Endometrial microvascular endothelial cells (primary cell): ENCODE results near the gene AADACL2. TPM values are rescaled to one million over a fixed set of nuclear protein-coding genes. Genes with fewer than 3 reads are reported as not detected.

Source experiments
- in situ Hi-C: cut with HindIII; loops from 2 replicates; pipeline ENCODE4 v1.10.0; 2017; ENCODE audit warnings: low sequenced_read_pairs, low pct_unique_long_range_greater_than_20kb; ENCODE audit errors: inconsistent ontology term
- total RNA-seq: library from RNA; depleted of rRNA; stranded (reverse); fragments of >200 nt; gene quantifications from one replicate; pipeline ENCODE4 v1.2.3, GENCODE V29; 2015; ENCODE audit errors: inconsistent ontology term

Gene AADACL2, protein sequence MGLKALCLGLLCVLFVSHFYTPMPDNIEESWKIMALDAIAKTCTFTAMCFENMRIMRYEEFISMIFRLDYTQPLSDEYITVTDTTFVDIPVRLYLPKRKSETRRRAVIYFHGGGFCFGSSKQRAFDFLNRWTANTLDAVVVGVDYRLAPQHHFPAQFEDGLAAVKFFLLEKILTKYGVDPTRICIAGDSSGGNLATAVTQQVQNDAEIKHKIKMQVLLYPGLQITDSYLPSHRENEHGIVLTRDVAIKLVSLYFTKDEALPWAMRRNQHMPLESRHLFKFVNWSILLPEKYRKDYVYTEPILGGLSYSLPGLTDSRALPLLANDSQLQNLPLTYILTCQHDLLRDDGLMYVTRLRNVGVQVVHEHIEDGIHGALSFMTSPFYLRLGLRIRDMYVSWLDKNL
- total RNA-seq, result not detected

DNA sequence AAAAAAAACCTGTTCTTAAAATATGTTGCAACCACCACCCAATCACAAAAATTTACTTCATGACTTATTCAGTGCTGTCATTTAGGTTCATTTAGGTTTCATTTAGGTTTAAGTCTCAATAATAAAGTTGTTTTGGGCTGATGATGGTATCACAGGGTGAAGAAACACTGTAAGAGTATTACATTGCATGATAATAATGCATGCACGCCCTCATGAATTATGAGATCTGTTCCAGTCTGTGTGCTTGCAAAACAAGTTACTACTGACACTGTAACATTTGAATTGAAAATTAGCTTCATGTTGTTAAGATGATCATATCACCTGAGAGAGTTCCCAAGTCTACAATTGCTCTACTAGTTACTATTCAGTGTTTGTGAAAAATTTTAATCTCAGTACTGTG lies at the start of gene AADACL2:
TSS of gene AADACL2 (plus strand) at position 315 of the 400 bp plus-strand sequence. CDS start 109 bp downstream, outside the sequence.
- in situ Hi-C loops, result no loop called here

DNA sequence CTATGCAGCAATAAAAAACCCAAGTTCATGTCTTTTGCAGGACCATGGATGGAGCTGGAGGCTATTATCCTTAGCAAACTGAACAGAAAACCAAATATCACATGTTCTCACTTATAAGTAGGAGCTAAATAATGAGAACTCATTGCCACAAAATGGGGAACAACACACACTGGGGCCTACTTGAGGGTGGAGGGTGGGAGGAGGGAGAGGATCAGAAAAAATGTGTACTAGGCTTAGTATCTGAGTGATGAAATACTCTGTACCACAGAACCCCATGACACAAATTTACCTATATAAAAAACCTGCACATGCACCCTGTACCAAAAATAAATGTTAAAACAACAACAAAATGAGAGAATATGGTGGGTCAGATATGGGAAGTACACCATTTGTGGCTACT lies 49.6 kb upstream of the AADACL2 start:
- in situ Hi-C loops, result no loop called here

DNA sequence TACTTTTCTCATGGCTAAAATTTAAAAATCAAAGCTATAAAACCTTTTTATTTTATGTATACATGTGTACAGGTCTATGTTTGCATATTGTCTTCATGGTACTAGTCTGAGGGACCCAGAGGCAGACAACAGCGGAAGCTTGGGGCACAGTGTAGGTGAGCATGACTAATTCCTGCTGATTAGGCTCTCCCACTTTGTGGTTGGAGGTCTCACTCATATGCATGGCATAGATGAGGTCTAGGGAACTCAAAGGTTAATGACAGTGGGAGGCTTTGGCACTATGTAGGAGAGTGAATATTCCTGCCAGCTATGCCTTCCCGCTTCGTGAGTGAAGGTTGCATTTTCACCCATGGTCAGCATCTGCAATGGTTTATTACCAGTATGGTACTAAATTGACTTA lies 47.5 kb upstream of the AADACL2 start:
- in situ Hi-C loops, result no loop called here

DNA sequence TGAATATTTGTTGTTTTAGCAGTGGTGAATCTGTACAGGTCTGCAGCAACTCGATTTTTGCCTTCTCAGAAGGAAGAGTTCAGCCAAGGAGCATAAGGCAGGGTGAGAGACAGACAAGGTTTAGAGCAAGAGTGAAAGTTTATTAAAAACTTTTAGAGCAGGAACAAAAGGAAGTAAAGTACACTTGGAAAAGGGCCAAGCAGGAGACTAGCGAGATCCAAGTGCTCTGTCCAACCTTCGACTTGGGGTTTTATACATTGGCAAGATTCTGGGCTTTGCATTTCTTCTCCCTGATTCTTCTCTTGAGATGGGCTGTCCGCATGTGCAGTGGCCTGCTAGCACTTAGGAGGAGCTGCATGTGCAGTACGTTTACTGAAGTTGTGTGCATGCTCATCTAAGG lies 46.7 kb upstream of the AADACL2 start:
- in situ Hi-C loops, result no loop called here

DNA sequence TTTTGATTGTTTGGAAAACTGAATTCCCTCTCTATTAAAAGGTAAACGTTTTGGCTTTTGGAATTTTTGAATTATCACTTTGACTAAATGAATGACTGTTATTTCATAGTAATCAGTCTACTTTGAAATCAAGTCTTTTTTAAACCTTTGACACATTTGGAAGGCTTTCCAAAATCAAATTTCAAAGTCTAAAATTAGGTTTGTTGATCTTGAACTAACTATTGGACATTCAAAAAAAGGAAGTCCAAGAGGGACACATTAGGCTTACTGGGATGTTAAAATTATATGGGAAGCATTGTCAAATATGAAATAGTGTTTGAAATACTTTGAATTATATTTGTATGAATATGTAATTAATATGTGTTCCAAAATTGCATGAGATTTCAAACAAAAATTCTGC lies 45.2 kb upstream of the AADACL2 start:
- in situ Hi-C loops, result no loop called here

DNA sequence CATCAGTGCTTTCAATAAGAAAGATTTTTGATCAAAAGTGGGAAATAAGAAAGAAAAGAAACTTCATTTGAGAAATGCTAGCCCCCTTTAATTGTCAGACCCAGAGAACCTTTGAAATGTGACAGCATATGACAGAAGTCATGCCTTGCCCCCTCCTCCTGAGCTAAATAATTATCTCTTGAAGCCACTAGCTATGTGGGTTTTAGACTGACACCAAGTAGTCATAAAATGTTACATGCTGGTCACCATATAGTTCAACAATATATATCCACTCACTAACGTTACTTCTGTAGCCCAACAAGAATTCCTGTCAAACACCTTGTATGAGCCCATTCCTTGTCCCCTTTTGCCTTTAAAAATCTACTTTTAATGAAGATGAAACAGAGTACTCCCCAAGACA lies 43.1 kb upstream of the AADACL2 start:
- in situ Hi-C loops, result no loop called here

DNA sequence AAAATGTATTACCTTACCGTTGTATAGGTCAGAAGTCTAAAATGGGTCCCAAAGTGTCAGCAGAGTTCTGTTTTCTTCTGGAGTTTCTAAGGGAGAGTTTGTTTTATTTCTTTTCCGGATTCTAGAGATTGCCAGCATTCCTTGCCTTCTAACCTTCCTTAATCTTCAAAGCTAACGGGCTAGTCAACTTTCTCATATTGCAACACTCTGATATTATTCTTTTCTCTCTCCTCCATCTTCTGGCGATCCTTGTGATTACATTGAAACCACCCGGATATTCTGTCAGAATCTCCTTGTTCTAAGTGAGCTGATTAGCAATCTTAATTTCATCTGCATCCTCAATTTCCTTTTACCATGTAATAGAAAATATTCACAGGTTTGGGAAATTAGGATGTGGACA lies 36.2 kb upstream of the AADACL2 start:
- in situ Hi-C loops, result no loop called here

DNA sequence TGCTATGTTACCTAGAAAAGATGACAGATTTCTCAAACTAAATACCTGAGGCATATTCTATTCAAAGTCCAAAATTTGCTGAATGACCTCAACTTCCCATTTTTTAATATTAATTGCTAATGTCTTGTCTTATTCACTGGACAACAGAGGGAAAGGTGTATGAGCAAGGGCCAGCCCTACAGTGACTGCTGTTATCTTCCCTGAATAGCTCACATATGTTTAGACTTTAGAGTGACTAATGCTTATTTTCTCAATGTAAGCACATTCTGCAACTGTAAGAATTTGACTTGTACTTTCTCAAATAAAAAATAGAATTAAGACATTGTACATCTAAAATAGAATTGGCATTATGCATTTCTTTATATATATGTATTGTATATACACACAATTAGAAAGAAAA lies 26.5 kb upstream of the AADACL2 start:
- in situ Hi-C loops, result no loop called here

DNA sequence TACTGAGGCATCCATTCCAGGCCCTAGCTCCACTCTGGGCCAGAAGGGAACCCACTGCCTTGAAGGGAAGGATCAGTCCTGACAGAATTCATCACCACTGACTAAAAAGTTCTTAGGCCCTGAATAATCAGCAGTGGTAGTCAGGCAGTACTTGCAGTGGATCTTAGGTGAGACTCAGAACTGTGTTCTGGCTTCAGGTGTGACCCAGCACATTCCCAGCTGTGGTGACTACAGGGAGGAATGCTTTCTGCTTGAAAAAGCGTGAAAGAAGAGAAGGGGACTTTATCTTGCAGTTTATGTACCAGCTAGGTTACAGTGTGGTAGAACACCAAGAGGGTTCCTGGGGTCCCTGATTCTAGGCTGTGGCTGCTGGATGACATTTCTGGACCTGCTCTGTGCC lies 24.9 kb upstream of the AADACL2 start:
- in situ Hi-C loops, result no loop called here

DNA sequence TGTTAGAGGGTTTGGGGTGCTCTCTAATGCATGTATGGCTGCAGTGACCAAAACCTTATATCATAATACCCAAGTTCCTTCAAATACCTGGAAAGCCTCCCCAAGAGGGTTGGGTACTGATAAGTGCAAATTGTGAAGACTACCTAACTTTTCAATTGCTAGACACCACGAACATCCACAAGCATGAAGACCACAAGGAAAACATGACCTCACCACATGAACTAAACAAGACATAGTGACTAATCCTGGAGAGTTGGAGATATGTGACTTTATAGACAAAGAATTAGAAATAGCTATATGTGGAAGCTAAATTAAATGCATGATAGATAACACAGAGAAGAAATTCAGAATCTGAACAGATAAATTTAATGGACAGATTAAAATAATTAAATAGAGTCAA lies 23.9 kb upstream of the AADACL2 start:
- in situ Hi-C loops, result no loop called here

DNA sequence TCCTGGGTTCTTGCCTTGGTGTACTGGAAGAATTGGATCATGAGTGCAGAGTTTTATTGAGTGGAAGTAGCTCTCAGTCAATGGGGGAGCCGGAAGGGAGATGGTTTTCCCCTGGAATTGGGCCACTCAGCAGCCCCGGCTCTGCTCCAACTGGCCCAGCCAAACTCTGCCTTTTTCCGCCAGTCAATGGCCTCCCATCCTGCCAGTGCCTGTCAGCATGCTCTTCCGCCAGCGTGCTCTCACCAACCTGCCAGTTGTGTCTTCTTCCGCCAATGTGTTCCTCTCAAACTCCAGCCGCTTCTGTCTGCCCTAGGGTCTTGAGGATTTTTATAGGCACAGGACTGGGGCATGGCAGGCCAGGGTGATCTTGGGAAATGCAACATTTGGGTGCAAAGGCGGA lies 12.4 kb upstream of the AADACL2 start:
- in situ Hi-C loops, result no loop called here

DNA sequence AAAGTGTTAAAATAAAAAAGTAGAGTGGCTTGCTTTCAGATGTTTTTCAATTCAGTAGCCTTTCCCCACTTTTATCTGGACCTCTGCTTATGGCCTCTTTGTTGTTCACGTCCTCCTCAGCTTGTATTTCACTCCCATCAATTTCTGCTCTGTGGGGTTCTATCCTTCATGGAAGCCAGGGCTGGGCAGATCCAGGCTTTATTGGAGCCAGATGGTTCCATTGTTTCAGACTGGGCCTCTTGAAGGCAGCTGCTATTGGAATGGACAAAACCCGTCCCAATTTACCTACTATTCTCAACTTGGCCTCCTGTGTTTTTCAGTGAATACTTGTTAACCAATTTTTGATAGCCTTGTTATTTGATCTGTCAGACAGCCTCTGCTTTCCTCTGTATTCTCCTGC lies 10.9 kb upstream of the AADACL2 start:
- in situ Hi-C loops, result no loop called here

DNA sequence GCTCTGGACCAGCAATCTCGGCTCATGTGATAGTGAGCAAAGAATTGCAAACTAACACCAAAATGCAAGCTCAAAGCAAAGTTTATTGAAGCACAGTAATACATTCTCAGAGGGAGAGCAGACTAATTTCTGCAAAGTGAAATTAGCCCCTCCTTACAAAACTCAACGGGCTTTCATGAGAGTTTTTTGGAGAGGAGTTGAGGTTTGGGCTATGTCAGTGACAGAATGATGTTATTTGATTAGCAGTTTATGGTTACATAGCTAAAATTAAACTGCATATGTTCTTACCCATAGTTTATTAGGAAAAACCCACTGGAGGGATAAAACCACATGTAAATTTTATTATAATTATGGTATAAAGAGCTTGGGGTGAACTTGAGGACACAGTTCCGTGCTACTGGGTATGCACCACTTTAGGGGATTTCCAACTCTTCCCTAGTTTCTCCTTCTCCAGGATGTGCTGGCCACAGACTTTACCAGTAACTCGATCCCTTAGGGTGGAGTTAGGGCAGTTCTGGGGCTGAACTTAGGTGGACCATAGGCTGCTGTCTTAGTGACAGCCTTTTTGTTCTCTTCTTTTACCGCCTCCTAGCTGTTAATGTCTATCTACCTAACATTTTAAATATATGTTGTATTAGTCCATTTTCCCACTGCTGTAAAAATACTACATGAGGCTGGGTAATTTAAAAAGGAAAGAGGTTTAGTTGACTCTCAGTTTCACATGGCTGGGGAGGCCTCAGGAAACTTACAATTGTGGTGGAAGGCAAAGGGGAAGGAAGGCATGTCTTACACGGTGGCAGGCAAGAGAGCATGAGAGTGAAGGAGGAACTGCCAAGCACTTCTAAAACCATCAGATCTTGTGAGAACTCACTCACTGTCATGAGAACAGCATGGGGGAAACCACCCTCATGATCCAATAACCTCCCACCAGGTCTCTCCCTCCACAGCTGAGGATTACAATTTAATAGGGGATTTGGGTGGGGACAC lies 8.9 kb upstream of the AADACL2 start:
- in situ Hi-C loops, result no loop called here

DNA sequence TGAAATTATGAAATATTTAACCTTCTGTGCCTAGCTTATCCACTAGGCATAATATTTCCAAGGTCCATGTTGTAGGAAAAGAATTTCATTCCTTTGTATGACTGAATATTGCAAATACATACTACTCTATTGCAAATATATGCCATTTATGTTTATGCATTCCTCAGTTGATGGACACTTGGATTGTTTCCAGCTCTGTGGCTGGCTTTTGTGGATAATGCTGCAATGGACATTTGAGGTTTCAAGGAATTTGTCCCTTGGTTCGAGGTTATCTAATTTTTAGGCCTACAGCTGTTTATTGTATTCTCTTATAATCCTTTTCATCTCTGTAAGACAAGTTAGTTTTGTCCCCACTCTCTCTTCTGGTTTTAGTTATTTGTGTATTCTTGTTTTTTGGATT lies 7.7 kb upstream of the AADACL2 start:
- in situ Hi-C loops, result no loop called here

DNA sequence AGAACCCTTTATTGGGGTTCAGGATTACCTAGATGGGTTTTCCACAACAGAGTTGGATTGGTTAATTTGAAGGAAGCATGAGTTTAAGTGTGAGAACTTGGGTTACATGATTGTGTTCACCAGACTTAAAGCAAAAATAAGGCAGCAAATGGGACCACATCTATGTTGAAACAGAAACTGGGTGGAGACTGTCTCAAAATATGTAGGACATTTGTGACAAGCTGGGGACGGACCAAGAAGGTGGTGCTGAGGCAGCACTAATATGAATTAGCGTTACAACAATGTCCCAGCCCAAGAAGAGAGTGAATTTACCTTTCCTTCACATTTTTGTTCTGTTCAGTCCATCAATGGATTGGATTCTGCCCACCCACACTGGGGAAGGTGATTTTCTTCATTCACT lies 866 bp upstream of the AADACL2 start:
- in situ Hi-C loops, result no loop called here

DNA sequence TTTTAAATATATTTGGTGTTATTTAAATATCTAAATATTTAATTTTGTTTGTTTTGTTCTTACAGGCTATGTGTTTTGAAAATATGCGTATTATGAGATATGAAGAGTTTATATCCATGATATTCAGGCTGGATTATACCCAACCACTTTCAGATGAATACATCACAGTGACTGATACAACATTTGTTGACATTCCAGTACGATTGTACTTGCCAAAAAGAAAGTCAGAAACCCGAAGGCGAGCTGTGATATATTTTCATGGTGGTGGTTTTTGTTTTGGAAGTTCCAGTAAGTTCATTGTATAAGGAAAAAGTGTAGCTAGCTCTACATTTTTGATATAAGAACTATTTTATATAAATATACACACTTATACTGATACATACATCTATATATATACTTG lies 6.9 kb downstream of the AADACL2 start:
- in situ Hi-C loops, result no loop called here

DNA sequence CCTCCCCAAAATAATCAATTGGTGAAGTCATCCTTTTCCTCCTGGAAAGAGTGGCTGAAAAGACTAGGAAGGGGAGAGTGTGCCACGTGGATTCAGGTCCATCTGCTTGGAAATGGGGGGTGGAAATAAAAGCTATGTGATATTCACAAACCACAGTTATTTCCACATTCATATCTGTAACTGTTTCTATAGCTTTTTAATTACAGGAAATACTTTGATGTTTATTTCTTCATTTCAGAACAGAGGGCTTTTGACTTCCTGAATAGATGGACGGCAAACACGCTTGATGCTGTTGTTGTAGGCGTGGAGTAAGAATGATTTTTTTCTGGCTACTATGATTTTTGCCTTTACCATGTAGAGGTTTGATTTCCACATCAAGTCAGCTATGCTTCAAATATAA lies 10.1 kb downstream of the AADACL2 start:
- in situ Hi-C loops, result no loop called here

DNA sequence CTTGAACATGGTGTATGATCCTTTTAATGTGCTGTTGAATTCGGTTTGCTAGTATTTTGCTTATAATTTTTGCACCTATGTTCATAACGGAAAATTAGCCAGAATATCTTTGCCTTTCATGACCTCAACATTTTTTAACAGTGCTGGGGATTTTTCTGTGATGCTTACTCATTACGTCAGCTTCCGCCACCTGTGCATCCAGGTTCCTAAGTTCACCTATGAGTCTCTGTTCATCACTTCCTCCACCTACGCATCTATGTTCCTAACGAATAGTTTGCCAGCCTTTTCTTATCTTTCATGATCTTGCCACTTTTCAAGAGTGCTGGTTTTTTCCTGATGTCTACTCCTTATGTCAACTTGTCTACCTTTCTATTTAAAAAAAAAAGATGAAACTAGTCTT lies 16.5 kb downstream of the AADACL2 start:
- in situ Hi-C loops, result no loop called here

DNA sequence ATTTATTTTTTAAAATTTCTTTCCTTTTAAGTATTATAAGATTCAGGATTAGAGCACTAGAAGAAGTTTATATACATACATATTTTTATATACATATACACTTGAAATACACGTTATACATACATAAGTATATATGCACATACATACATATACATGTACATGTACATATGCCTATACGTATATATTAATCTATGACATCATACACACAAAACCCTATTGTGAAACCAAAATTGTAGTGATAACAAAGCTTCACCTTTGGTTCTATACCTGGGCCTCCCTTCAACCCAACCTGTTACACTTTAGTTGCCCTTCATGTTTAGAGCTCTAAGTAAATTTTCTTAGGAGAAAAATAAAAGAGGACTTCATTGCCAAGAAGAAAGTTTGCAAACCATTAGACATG lies 17.0 kb downstream of the AADACL2 start:
- in situ Hi-C loops, result no loop called here

DNA sequence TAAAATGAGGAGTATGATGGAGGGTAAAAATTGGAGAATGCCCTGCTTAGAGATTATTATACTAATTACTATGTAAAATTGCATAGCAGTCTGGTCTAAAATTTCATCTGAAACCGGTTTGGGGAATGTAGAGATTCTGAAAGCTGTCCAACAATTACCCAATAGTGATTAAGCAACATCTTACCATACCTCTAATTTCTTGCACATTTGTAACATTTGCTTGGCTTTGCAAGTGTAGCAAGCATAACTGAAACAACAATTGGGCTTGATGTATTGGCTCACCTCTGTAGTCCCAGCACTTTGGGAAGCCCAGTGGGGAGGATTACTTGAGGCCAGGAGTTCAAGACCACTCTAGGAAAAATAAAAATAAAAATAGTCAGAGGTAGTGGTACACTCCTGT lies 17.4 kb downstream of the AADACL2 start:
- in situ Hi-C loops, result no loop called here
